Brain microvascular endothelial cell (primary cell): ENCODE data around the gene MYO16.

Experiments used
- DNase-seq: peaks from one replicate; pipeline ENCODE4 v3.0.0-alpha.2; 2020
- H3K27ac ChIP-seq: fragments of 250-450 bp; sonication (Bioruptor Pico); 2 replicates; pipeline ENCODE4 v1.5.1; 2020; ENCODE audit warnings: mild to moderate bottlenecking, moderate library complexity
- H3K27me3 ChIP-seq: fragments of 250-450 bp; sonication (Bioruptor Pico); replicated peaks from 2 replicates; pipeline ENCODE4 v1.5.1; 2020; ENCODE audit warnings: mild to moderate bottlenecking
- H3K36me3 ChIP-seq: fragments of 250-450 bp; sonication (Bioruptor Pico); replicated peaks from 2 replicates; pipeline ENCODE4 v1.5.1; 2020; ENCODE audit warnings: mild to moderate bottlenecking
- H3K4me3 ChIP-seq: 2 replicates; pipeline ENCODE4 v1.5.1; 2011; ENCODE audit warnings: low read depth, mild to moderate bottlenecking, control low read depth, low read length, moderate library complexity
- CTCF ChIP-seq: IDR thresholded peaks from 2 replicates; pipeline ENCODE4 v1.5.1; 2011; ENCODE audit warnings: low read depth, mild to moderate bottlenecking, moderate library complexity, low read length, control low read depth, inconsistent platforms; ENCODE audit errors: missing control alignments
- in situ Hi-C: cut with HindIII; loops from 2 replicates; pipeline ENCODE4 v1.10.0; 2017; ENCODE audit warnings: low sequenced_read_pairs, low pct_ligation_motif_present

The MYO16 gene

DNA sequence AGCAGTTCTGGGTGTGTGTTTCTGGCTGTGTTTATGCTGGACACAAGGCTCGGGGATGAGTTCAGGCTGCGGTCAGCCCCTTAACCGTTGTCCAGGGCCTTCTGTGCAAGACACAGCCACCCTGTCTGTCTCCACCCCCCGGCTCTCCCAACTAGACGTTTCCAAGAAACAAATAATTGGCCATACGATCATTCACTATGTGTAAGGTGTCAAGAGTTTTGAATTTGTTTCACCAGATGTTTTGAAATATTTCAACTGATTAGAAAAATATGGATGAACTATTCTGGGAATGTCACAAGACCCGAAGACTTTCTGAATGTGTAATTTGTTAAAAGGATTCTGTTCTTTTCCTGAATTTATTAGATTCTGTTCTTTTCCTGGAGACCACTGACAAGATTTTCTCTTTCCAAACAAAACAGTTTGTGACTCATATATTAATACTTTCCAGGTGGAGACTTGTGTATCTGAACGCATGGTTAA lies 318.2 kb downstream of the MYO16 start:
- H3K27me3 ChIP-seq, result no peaks in the 10 kb centered on the region
- H3K4me3 ChIP-seq, result no peak overlapping the region
- H3K27ac ChIP-seq, result peak overlapping the region; percentile 19
- no peak for TF ChIP-seq CTCF
- DNase-seq, result peak; percentile 59
- no peaks in the 10 kb centered on the region for H3K36me3 ChIP-seq
- in situ Hi-C loops, result no loop called here

DNA sequence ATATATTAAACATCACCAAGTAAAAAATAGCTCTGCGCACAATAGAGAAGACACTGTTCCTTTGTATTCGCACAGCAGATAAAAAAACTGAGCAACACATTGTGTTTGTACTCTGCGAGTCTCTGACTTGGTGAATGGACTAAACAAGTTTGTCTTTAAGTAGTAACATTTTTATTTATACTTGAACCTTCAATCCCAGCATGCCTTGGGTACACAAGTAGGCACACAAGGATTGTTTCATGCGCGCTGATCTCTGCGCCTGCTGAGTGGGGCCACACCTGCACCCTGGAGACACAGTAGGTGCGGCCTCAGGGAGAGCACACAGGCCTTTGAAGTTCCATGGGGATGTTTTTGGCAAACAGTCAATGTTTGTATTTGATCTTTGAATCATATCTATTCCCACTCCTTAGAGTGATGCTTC lies 318.9 kb downstream of the MYO16 start:
- in situ Hi-C loops, result no loop called here
- no peak for DNase-seq
- Histone ChIP-seq H3K36me3 (no peaks in the 10 kb centered on the region), H3K27ac (no peak overlapping the region), H3K4me3 (no peak overlapping the region), H3K27me3 (no peaks in the 10 kb centered on the region)
- TF ChIP-seq CTCF, result no peak

DNA sequence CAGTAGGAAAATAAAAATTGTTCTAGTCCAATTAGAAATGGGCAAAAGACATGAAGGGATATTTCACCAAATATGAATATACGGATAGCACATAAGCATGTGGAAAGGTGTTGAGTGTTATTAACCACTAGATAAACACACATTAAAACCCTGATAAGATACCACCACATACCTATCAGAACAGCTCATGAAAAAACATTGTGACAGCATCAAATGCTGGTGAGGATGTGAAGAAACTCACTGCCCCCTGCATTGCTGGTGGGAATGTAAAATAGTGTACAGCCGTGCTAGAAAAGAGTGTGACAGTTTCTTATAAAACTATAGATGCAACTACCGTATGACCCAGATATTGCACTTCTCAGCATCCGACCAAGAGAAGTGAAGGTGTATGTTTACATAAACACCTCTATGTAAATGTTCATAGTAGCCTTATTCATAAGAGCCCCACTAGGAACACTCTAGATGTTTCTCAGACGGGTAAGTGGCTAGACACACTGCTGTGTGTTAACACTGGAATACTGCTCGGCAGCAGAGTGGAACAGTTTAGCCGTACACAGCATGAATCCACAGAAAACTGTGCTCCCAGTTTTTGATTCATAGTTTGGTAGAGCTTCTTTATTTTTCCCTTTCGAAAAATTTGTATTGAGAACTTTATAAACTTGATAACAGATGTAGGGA lies 321.1 kb downstream of the MYO16 start:
- Histone ChIP-seq H3K36me3 (no peaks in the 10 kb centered on the region), H3K27ac (no peak overlapping the region), H3K27me3 (no peaks in the 10 kb centered on the region), H3K4me3 (no peak overlapping the region)
- TF ChIP-seq CTCF, result no peak
- peak; percentile 78 for DNase-seq
- in situ Hi-C loops, result loop anchor here (25.0 kb wide), 1 partner anchor 1162 kb away; no protein-coding TSS in a partner anchor

- Histone ChIP-seq H3K27ac (no peak overlapping the region), H3K4me3 (no peak overlapping the region), H3K27me3 (no peaks in the 10 kb centered on the region), H3K36me3 (no peaks in the 10 kb centered on the region)
- DNase-seq, result no peak
- in situ Hi-C loops, result loop anchor here (25.0 kb wide), 1 partner anchor 1157 kb away; no protein-coding TSS in a partner anchor
- no peak for TF ChIP-seq CTCF
Observed at GRCh38 chr13:108955741-108956140, 326.3 kb downstream of the MYO16 start.

GRCh38 chr13:108957369-108958012 lies 328.1 kb downstream of the MYO16 start:
- no peaks in the 10 kb centered on the region for H3K27me3 ChIP-seq
- in situ Hi-C loops, result loop anchor here (25.0 kb wide), 1 partner anchor 1155 kb away; no protein-coding TSS in a partner anchor
- H3K4me3 ChIP-seq, result no peak overlapping the region
- DNase-seq, result peak; percentile 80
- H3K27ac ChIP-seq, result peak overlapping the region; percentile 36
- TF ChIP-seq CTCF, result peak; percentile 31
- no peaks in the 10 kb centered on the region for H3K36me3 ChIP-seq

DNA sequence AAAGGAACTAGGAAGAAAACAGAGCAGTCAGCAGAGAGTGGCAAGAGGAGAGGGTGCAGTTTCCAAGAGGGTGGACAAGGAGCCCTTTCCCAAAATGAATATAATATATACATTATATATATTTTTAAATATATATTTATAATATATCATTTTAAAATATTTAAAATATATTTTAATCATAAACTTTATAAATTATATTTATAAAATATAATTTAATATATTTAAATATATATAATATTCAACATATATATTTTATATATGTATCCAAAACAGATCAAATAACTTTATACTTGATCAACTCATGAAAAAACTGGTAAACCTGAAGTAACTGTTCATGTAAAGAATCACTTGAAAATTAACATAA lies 328.6 kb downstream of the MYO16 start:
- DNase-seq, result no peak
- Histone ChIP-seq H3K27me3 (no peaks in the 10 kb centered on the region), H3K27ac (peak overlapping the region; percentile 36), H3K4me3 (no peak overlapping the region), H3K36me3 (no peaks in the 10 kb centered on the region)
- in situ Hi-C loops, result loop anchor here (25.0 kb wide), 1 partner anchor 1154 kb away; no protein-coding TSS in a partner anchor
- no peak for TF ChIP-seq CTCF
